ENCODE measurements around the gene MAP1LC3C.

DNA sequence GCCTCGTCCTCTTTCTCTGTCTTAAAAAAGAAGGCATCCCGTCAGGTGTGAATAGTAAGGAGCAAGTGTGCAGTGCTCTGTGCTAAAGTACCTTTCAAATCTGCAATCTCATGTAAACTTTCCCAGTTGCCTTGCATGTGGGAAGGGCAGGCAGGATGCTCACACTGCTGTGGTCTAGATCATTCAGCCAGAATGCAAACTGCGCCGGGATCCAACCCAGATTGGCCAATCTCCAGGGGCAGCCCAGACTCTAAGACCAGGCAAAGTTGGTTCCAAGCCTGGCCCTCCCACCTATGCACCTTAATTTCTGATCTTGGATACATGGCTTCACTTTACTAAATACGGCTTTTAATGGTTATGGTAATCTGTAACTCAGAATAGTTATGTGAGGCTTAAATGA, 3.2 kb upstream of the MAP1LC3C start:
- TF ChIP-seq, protein P1, sequence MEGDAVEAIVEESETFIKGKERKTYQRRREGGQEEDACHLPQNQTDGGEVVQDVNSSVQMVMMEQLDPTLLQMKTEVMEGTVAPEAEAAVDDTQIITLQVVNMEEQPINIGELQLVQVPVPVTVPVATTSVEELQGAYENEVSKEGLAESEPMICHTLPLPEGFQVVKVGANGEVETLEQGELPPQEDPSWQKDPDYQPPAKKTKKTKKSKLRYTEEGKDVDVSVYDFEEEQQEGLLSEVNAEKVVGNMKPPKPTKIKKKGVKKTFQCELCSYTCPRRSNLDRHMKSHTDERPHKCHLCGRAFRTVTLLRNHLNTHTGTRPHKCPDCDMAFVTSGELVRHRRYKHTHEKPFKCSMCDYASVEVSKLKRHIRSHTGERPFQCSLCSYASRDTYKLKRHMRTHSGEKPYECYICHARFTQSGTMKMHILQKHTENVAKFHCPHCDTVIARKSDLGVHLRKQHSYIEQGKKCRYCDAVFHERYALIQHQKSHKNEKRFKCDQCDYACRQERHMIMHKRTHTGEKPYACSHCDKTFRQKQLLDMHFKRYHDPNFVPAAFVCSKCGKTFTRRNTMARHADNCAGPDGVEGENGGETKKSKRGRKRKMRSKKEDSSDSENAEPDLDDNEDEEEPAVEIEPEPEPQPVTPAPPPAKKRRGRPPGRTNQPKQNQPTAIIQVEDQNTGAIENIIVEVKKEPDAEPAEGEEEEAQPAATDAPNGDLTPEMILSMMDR (IDR thresholded peaks at IDR 0.05): no peak
- TF ChIP-seq EZH2phosphoT487 (IDR thresholded peaks at IDR 0.05): no peak
